Tibial artery (tissue), 4 donors: Measurements from ENCODE around the gene TMEM164.

Experiments
- DNase-seq, 2 donors: peaks; one replicate each; pipeline ENCODE4 v3.0.0-alpha.2; 2019
- H3K27ac ChIP-seq, 2 donors: fragments of 200-600 bp; sonication (generic) in 1 of 2; 1 replicate in 1 of 2; 2 replicates in 1 of 2; pipeline ENCODE4 v1.5.1; 2018 to 2019; ENCODE audit warnings: mild to moderate bottlenecking in 1 of 2
- H3K27me3 ChIP-seq, 2 donors: fragments of 200-600 bp; sonication (generic) in 1 of 2; one replicate each; pipeline versions ENCODE4 v1.5.1 to v1.6.0; 2016 to 2019
- H3K36me3 ChIP-seq, 3 donors: fragments of 200-600 bp; sonication (generic) in 2 of 3; one replicate each; pipeline ENCODE4 v1.5.1; 2016 to 2019; ENCODE audit warnings: mild to moderate bottlenecking in 2 of 3
- H3K4me1 ChIP-seq, 4 donors: fragments of 200-600 bp; sonication (generic) in 2 of 4; 1 replicate in 3 of 4; 2 replicates in 1 of 4; pipeline ENCODE4 v1.5.1; 2016 to 2019
- H3K4me3 ChIP-seq, 2 donors: fragments of 200-600 bp; sonication (generic) in 1 of 2; 1 replicate in 1 of 2; 2 replicates in 1 of 2; pipeline ENCODE4 v1.5.1; 2018 to 2019; ENCODE audit warnings: mild to moderate bottlenecking in 2 of 2
- H3K9me3 ChIP-seq, 3 donors: fragments of 200-600 bp; sonication (generic) in 1 of 3; one replicate each; pipeline ENCODE4 v1.5.1; 2016 to 2019
- intact Hi-C: fragments of 100-400 bp; cut with DNase I; formaldehyde crosslinking; loops from one replicate; pipeline ENCODE4 v1.15.0; 2023; ENCODE audit warnings: low total_unique reads
- TF ChIP-seq, protein P1 (sequence below), 2 experiments: fragments of 200-600 bp in 1 of 2; fragments of 450-650 bp in 1 of 2; IDR thresholded peaks; one replicate each; pipeline ENCODE4 v1.5.1; 2017 to 2019; ENCODE audit warnings: antibody characterized with exemption in 2 of 2, mild to moderate bottlenecking in 1 of 2, moderate library complexity in 1 of 2

Gene TMEM164

GRCh38 chrX:110103344-110103743 lies 100.4 kb downstream of the TMEM164 start:
- Histone ChIP-seq H3K9me3 (no peaks in the 10 kb centered on the region), H3K4me3 (no peak overlapping the region), H3K27ac (no peak overlapping the region), H3K27me3 (no peaks in the 10 kb centered on the region), H3K36me3 (no peaks in the 10 kb centered on the region), H3K4me1 (no peaks in the 10 kb centered on the region)
- intact Hi-C loops = no loop called here
- TF ChIP-seq, protein P1, sequence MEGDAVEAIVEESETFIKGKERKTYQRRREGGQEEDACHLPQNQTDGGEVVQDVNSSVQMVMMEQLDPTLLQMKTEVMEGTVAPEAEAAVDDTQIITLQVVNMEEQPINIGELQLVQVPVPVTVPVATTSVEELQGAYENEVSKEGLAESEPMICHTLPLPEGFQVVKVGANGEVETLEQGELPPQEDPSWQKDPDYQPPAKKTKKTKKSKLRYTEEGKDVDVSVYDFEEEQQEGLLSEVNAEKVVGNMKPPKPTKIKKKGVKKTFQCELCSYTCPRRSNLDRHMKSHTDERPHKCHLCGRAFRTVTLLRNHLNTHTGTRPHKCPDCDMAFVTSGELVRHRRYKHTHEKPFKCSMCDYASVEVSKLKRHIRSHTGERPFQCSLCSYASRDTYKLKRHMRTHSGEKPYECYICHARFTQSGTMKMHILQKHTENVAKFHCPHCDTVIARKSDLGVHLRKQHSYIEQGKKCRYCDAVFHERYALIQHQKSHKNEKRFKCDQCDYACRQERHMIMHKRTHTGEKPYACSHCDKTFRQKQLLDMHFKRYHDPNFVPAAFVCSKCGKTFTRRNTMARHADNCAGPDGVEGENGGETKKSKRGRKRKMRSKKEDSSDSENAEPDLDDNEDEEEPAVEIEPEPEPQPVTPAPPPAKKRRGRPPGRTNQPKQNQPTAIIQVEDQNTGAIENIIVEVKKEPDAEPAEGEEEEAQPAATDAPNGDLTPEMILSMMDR (IDR thresholded peaks at IDR 0.05) = no peak
- DNase-seq = no peak

GRCh38 chrX:110104078-110104477 lies 101.2 kb downstream of the TMEM164 start:
- DNase-seq = no peak
- no peaks in the 10 kb centered on the region for H3K4me1 ChIP-seq
- TF ChIP-seq, protein P1 (IDR thresholded peaks at IDR 0.05) = no peak
- H3K4me3 ChIP-seq = no peak overlapping the region
- H3K27ac ChIP-seq = no peak overlapping the region
- intact Hi-C loops = no loop called here
- no peaks in the 10 kb centered on the region for H3K27me3 ChIP-seq
- H3K9me3 ChIP-seq = no peaks in the 10 kb centered on the region
- H3K36me3 ChIP-seq = no peaks in the 10 kb centered on the region

- H3K36me3 ChIP-seq = peaks cover 0 to 7% (median 0%) of the 10 kb centered on the region in 3 donors
- no peak overlapping the region for H3K27ac ChIP-seq
- intact Hi-C loops = no loop called here
- TF ChIP-seq, protein P1 (IDR thresholded peaks at IDR 0.05) = no peak
- H3K4me1 ChIP-seq = no peaks in the 10 kb centered on the region
- H3K4me3 ChIP-seq = no peak overlapping the region
- H3K27me3 ChIP-seq = no peaks in the 10 kb centered on the region
- DNase-seq = peak in 1 of 2 donors; percentile 20
- no peaks in the 10 kb centered on the region for H3K9me3 ChIP-seq
These were observed 105.5 kb downstream of the TMEM164 start for GRCh38 chrX:110108381-110108821.

DNA sequence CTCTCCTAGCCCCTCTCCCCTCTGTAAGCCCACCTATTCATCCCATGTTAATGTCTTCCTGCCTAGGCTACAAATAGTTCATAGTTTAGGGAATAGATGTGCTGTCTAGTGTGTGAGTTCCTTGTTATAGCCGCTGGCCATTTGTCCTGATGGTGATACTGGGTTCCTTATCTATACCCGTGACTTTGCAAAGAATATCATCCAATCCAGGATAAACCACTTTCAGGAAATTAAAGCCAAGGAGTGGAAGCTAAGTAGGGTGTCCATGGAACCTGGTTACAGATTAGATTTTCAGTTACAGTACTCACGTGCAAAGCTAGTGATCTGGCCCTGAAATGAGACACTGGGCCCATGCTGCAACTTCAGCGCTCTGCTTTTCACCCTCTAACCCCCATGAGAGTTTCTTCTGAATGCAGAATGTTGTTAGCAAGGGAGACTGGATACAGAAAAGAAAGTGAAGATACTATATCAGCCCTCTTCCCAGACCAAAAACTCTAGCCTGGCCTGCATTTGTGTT lies 111.4 kb downstream of the TMEM164 start:
- Histone ChIP-seq H3K27ac (no peak overlapping the region), H3K4me1 (no peaks in the 10 kb centered on the region), H3K27me3 (no peaks in the 10 kb centered on the region), H3K4me3 (no peak overlapping the region), H3K9me3 (no peaks in the 10 kb centered on the region), H3K36me3 (peaks cover 0 to 7% (median 0%) of the 10 kb centered on the region in 3 donors)
- DNase-seq = no peak
- TF ChIP-seq, protein P1 (IDR thresholded peaks at IDR 0.05) = no peak
- intact Hi-C loops = no loop called here

DNA sequence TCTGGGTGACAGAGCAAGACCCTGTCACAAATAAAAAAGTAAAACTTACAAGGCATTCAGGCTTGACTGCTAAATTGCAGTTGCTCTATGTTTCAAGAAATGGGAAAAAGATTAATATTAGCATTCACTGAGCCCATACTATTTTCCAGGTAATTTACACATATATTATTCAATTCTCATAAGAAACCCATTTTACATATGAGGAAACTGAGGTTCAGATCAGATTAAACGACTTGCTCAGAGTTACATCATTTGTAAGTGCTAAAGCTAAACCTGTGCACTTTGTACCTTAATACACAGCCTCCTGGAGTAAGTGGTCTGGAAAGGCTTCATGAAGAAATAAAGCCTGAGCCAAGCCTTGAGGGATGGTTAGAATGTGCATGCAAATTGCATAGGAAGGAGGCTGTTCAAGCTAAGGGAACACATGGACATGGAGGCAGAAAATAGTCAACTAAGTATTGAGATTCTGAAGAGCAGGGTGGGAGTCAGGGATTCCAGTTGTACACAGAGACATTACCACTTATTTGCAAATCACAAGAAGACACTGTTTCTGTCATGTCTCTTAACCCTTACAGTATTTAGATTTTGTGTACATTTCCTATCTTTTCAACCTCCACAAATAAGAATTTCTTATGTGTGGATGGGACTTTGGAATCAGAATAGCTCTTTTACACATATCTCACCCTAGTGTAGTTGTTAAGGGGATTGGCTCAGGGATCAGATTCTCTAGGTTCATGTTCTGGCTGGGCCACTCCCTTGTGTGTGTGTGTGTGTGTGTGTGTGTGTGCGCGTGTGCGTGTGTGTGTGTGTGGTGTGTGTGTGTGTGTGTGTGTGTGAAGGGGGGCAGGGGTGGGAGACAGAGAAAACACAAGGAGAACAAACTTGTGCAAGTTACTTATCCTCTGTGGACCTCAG lies 113.4 kb downstream of the TMEM164 start:
- TF ChIP-seq, protein P1 (IDR thresholded peaks at IDR 0.05) = no peak
- intact Hi-C loops = no loop called here
- H3K36me3 ChIP-seq = peaks cover 0 to 7% (median 0%) of the 10 kb centered on the region in 3 donors

More for the DNA sequence above, 113.4 kb downstream of the TMEM164 start:
- Histone ChIP-seq H3K4me3 (no peak overlapping the region), H3K27ac (no peak overlapping the region), H3K9me3 (no peaks in the 10 kb centered on the region), H3K27me3 (no peaks in the 10 kb centered on the region), H3K4me1 (peaks cover 0 to 13% (median 3%) of the 10 kb centered on the region in 4 donors)
- no peak for DNase-seq
